PC-9 (cell line): ENCODE data around the gene SMIM24. TPM values are rescaled to one million over a fixed set of nuclear protein-coding genes. Genes with fewer than 3 reads are reported as not detected.

Experiments used
- BruUV-seq: library from RNA; stranded (reverse); fragments of 400-500 nt; replicated peaks from 2 replicates; lab custom pipeline; 2021; lab: Mats Ljungman, UMichigan
- CTCF ChIA-PET: fragments of 300-600 bp; sonication (Branson Sonifier 250); formaldehyde crosslinking; loops from one replicate; lab custom pipeline; 2022; ENCODE audit warnings: antibody characterized with exemption; lab: Charles Lee
- POLR2A ChIA-PET: fragments of 300-600 bp; sonication (Branson Sonifier 250); formaldehyde crosslinking; loops from one replicate; lab custom pipeline; 2022; ENCODE audit warnings: antibody characterized with exemption; ENCODE audit not compliant: unreplicated experiment; lab: Charles Lee
- DNase-seq, 2 experiments: peaks; one replicate each; pipeline versions ENCODE4 v3.0.0 to v3.0.0-alpha.2; 2015 to 2022; ENCODE audit warnings: mixed read lengths in 1 of 2
- H2AFZ ChIP-seq: fragments of 200-600 bp; sonication (generic); 2 replicates; pipeline ENCODE4 v1.8.1; 2017; ENCODE audit warnings: antibody characterized with exemption
- H3F3A ChIP-seq: fragments of 200-600 bp; sonication (generic); 2 replicates; pipeline ENCODE4 v1.8.1; 2017; ENCODE audit warnings: antibody characterized with exemption, mild to moderate bottlenecking, low read depth; ENCODE audit not compliant: insufficient read depth
- H3K27ac ChIP-seq: fragments of 200-600 bp; sonication (generic); 2 replicates; pipeline ENCODE4 v1.6.1; 2016; ENCODE audit warnings: mixed run types
- H3K27me3 ChIP-seq: fragments of 200-600 bp; sonication (generic); 2 replicates; pipeline ENCODE4 v1.6.1; 2016; ENCODE audit warnings: low read depth, mixed run types; ENCODE audit not compliant: insufficient read depth
- H3K36me3 ChIP-seq: fragments of 200-600 bp; sonication (generic); 2 replicates; pipeline ENCODE4 v1.6.1; 2016; ENCODE audit warnings: low read depth, mixed run types
- H3K4me1 ChIP-seq: fragments of 200-600 bp; sonication (generic); replicated peaks from 2 replicates; pipeline ENCODE4 v1.6.1; 2016; ENCODE audit warnings: mixed run types; ENCODE audit not compliant: insufficient read depth
- H3K4me2 ChIP-seq: fragments of 200-600 bp; sonication (generic); 2 replicates; pipeline ENCODE4 v1.6.1; 2017; ENCODE audit warnings: mixed run types
- H3K4me3 ChIP-seq: fragments of 200-600 bp; sonication (generic); 2 replicates; pipeline ENCODE4 v1.6.1; 2016; ENCODE audit warnings: mixed run types
- H3K79me2 ChIP-seq: fragments of 200-600 bp; sonication (generic); 2 replicates; pipeline ENCODE4 v1.6.1; 2017; ENCODE audit warnings: low read depth, mixed run types
- H3K9me2 ChIP-seq: fragments of 200-600 bp; sonication (generic); 2 replicates; pipeline ENCODE4 v1.8.1; 2017; ENCODE audit warnings: mild to moderate bottlenecking; ENCODE audit not compliant: insufficient read depth
- H3K9me3 ChIP-seq: fragments of 200-600 bp; sonication (generic); 2 replicates; pipeline ENCODE4 v1.8.1; 2016; ENCODE audit warnings: low read depth; ENCODE audit not compliant: insufficient read depth
- H4K20me1 ChIP-seq: fragments of 200-600 bp; sonication (generic); 2 replicates; pipeline ENCODE4 v1.8.1; 2017; ENCODE audit not compliant: insufficient read depth
- EZH2 ChIP-seq: fragments of 200-600 bp; sonication (generic); IDR thresholded peaks from 2 replicates; pipeline ENCODE4 v1.8.0; 2017; ENCODE audit warnings: antibody characterized with exemption, low read depth
- intact Hi-C: fragments of 100-400 bp; cut with micrococcal nuclease; formaldehyde crosslinking; loops from one replicate; pipeline ENCODE4 v1.10.0; 2022; ENCODE audit not compliant: unreplicated experiment
- total RNA-seq: library from RNA; stranded (reverse); gene quantifications from 2 replicates; pipeline ENCODE4 v1.2.3, GENCODE V29; 2021
- TF ChIP-seq, protein P1 (sequence below): fragments of 200-600 bp; sonication (generic); conservative IDR thresholded peaks from 2 replicates; pipeline ENCODE4 v1.6.1; 2017; ENCODE audit warnings: mixed run types, antibody characterized with exemption, mild to moderate bottlenecking, moderate library complexity

SMIM24 gene
- total RNA-seq, 1 experiment from 2014 or later, result not detected

DNA sequence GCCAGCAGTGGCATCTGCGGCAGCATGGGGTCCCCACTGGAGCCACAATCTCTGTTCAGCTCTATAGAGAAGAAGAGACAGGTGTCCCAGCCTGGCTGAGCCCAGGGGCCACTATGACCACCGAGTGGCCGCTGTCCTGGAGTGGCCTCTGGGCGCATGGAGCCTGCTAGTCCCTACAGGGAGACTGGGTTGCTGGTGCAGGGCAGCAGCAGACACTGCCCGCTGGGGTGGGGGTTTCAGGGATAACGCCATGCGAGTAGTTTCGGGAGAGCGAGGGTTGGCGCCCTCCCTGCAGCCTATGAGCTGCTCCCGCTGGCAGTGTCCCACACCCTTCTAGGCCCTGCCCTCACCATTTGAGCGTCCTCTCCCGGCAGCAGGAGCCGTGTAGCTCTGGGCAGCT lies 47.8 kb upstream of the SMIM24 start:
- TF ChIP-seq EZH2, result no peak
- TF ChIP-seq, protein P1, sequence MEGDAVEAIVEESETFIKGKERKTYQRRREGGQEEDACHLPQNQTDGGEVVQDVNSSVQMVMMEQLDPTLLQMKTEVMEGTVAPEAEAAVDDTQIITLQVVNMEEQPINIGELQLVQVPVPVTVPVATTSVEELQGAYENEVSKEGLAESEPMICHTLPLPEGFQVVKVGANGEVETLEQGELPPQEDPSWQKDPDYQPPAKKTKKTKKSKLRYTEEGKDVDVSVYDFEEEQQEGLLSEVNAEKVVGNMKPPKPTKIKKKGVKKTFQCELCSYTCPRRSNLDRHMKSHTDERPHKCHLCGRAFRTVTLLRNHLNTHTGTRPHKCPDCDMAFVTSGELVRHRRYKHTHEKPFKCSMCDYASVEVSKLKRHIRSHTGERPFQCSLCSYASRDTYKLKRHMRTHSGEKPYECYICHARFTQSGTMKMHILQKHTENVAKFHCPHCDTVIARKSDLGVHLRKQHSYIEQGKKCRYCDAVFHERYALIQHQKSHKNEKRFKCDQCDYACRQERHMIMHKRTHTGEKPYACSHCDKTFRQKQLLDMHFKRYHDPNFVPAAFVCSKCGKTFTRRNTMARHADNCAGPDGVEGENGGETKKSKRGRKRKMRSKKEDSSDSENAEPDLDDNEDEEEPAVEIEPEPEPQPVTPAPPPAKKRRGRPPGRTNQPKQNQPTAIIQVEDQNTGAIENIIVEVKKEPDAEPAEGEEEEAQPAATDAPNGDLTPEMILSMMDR, result no peak
- no peak overlapping the region for H2AFZ ChIP-seq
- no peaks in the 10 kb centered on the region for H3K27me3 ChIP-seq
- no peak overlapping the region for H3K27ac ChIP-seq
- no peak overlapping the region for H3K4me3 ChIP-seq
- H3K9me2 ChIP-seq, result no peaks in the 10 kb centered on the region
- no TSS peak for BruUV-seq
- no peaks in the 10 kb centered on the region for H3K79me2 ChIP-seq
- H3K4me1 ChIP-seq, result no peaks in the 10 kb centered on the region
- H3K4me2 ChIP-seq, result no peak overlapping the region
- intact Hi-C loops, result no loop called here
- no peaks in the 10 kb centered on the region for H3K36me3 ChIP-seq
- DNase-seq, result no peak
- no peaks in the 10 kb centered on the region for H4K20me1 ChIP-seq
- CTCF ChIA-PET, result no interaction called here
- H3F3A ChIP-seq, result no peaks in the 10 kb centered on the region
- H3K9me3 ChIP-seq, result no peaks in the 10 kb centered on the region
- POLR2A ChIA-PET, result no interaction called here

DNA sequence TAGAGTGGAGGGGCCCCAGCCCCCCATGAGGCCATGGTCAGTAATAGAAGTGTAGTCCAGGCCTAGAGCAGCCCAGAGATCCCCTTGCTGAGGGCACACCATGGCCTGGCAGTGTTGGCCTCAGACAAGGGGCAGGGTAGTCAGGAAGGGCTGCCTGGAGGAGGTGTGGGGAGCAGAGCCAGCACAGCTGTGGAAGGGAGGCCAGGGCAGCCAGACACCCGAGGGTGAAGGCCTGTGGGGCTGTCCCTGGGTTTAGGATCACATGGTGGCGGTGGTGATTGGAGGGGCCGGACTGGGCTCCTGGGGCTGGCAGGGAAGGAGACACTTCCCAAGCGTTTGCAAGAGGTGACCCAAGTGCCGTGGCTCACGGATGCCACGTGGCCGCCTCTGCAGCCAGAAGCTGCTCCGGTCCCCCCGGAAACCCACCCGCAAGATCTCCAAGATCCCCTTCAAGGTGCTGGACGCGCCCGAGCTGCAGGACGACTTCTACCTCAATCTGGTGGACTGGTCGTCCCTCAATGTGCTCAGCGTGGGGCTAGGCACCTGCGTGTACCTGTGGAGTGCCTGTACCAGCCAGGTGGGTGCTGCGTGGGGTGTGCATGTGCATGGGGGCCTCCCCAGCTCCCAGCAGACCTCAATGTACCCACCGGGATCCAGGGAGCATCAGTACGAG lies 47.0 kb upstream of the SMIM24 start:
- H3K4me1 ChIP-seq, result no peaks in the 10 kb centered on the region
- H3K4me3 ChIP-seq, result no peak overlapping the region
- H3K27ac ChIP-seq, result no peak overlapping the region
- no peaks in the 10 kb centered on the region for H3K79me2 ChIP-seq
- no peak overlapping the region for H3K4me2 ChIP-seq
- H3K36me3 ChIP-seq, result no peaks in the 10 kb centered on the region
- POLR2A ChIA-PET, result no interaction called here
- TF ChIP-seq, protein P1, result no peak
- TF ChIP-seq EZH2, result no peak
- H3K9me3 ChIP-seq, result no peaks in the 10 kb centered on the region
- CTCF ChIA-PET, result no interaction called here
- BruUV-seq, result no TSS peak
- H2AFZ ChIP-seq, result no peak overlapping the region
- intact Hi-C loops, result no loop called here
- DNase-seq, result no peak
- H3F3A ChIP-seq, result no peaks in the 10 kb centered on the region
- no peaks in the 10 kb centered on the region for H3K9me2 ChIP-seq
- no peaks in the 10 kb centered on the region for H4K20me1 ChIP-seq
- H3K27me3 ChIP-seq, result no peaks in the 10 kb centered on the region

DNA sequence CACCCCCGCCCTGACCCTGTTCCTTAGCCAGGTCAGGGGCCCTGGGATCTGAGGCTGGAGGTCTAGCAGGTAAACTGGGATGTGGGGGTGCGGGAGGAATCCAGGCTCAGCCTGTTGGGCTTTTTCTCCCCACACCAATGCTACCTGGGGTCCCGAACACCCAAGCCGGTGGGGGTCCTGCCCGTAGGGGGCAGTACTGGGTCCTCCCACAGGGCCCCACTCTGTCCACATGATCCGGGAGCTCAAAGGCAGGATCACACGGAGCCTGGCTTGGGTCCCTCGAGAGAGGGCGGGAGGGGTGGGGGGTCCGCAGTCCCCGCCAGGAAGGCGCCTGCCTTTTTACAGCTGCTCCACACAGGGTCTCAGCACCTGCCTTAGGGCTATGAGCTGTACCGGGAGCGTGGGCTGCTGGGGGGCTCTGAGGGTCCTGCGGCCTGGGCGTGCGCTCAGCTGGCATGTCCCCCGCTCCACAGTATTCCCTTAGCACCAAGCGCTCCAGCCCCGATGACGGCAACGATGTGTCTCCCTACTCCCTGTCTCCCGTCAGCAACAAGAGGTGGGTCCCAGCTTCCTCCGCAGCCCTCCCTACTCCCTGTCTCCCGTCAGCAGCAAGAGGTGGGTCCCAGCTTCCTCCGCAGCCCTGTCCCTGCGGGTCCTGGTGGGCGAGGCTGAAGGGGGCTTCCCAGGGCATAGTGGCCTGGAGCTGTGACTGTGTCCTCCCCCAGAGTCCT lies 46.3 kb upstream of the SMIM24 start:
- no peak for DNase-seq
- Histone ChIP-seq H3K4me3 (no peak overlapping the region), H3K36me3 (no peaks in the 10 kb centered on the region), H3K4me1 (no peaks in the 10 kb centered on the region), H3K27ac (no peak overlapping the region), H3K79me2 (no peaks in the 10 kb centered on the region), H3K9me2 (no peaks in the 10 kb centered on the region), H3F3A (no peaks in the 10 kb centered on the region), H4K20me1 (no peaks in the 10 kb centered on the region), H3K27me3 (no peaks in the 10 kb centered on the region), H2AFZ (no peak overlapping the region), H3K9me3 (no peaks in the 10 kb centered on the region), H3K4me2 (no peak overlapping the region)
- CTCF ChIA-PET, result no interaction called here
- BruUV-seq, result no TSS peak
- no peak for TF ChIP-seq EZH2
- TF ChIP-seq, protein P1, result no peak
- POLR2A ChIA-PET, result no interaction called here
- intact Hi-C loops, result no loop called here
